ENCODE data around the gene NOA1. TPM values are rescaled to one million over a fixed set of nuclear protein-coding genes. Genes with fewer than 3 reads are reported as not detected.

NOA1 gene
- total RNA-seq, 2 experiments from 2014 or later, result 21.7 to 24.7 TPM

DNA sequence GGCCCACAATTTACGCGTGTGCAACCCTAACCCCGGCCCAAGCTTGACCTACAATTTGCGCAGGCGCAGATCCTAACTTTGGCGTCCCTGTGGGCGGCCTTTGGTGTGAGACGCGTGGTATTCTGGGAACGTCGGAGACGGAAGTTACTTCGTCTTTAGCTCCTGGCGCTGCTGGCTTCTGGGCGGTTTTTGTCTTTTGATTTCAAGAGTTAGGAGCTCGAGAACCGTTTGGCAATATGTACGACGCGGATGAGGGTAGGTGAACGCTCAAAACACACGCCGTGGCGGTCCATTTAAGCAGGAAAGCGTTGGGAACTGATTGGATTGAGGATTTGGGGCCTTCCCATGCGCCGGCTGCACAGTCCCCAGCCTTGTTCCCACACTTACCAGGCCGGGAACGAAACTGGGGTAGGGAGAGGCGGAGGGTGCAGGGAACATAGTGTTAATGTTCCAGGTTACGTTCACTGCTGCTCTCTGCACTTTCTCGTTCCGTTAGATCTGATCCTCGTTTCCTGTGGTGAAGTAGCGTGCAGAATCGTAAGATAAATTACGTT is 1.4 kb upstream of the NOA1 start, which contains the start of gene POLR2B:
Gene POLR2B (plus strand): TSS at position 147 of the 554 bp plus-strand sequence. CDS start 90 bp downstream, at position 237.
- Mint-ChIP-seq H3K36me3 (ENCODE audit: low read depth) (peaks cover 47% of the 10 kb centered on the region), H3K27ac (peak within 1 kb of the TSS; percentile 98)

DNA sequence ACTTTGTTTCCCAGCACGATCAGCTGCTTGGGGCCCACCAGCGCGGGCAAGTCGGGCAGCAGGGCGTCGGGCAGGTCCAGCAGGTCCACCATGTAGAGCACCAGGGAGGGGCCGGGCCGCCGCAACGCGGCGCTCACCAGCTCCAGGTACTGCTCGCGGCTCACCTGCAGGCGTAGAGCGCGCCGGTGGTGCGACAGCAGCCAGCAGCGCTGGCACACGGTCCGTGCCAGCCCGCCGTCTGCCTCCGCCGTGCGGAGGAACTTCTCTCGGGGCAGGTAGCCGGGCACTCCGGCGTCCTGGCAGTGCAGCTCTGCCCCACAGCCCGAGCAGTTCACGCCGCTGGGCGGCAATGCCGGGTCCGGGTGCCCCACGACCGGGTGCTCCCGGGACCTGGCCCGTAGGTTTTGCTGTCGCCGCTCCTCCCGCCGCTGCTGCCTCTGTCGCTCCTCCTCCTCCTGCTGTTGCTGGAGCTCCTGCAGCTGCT is 527 bp downstream of the NOA1 start:
- peaks cover 14% of the 10 kb centered on the region for H3K9me3 Mint-ChIP-seq
- CTCF ChIA-PET, result interaction anchor here (1.1 to 2.8 kb wide), 6 partner anchors 11 to 540 kb away, joined by 4 to 10 read pairs (median 5); partner anchors contain the start of genes PAICS, PPAT and REST

More for the DNA sequence above, 1.4 kb upstream of the NOA1 start, which contains the start of gene POLR2B:
- H3K4me3 Mint-ChIP-seq, result peak within 1 kb of the TSS; percentile 99
- peaks cover 46% of the 10 kb centered on the region for H3K4me1 Mint-ChIP-seq
- H3K9me3 Mint-ChIP-seq, result peaks cover under 1% of the 10 kb centered on the region
- ChIA-PET CTCF (interaction anchor here (0.8 to 2.8 kb wide), 4 partner anchors 12 to 542 kb away, joined by 3 to 10 read pairs (median 6); partner anchors contain the start of genes PAICS, PPAT and REST), POLR2A (interaction anchor here (1.0 to 2.2 kb wide), 3 partner anchors 13 to 592 kb away, joined by 3 to 18 read pairs (median 6); partner anchors contain the start of genes AASDH and REST)
- no peaks in the 10 kb centered on the region for H3K27me3 Mint-ChIP-seq
- DNase-seq, result peak; percentile 93

DNA sequence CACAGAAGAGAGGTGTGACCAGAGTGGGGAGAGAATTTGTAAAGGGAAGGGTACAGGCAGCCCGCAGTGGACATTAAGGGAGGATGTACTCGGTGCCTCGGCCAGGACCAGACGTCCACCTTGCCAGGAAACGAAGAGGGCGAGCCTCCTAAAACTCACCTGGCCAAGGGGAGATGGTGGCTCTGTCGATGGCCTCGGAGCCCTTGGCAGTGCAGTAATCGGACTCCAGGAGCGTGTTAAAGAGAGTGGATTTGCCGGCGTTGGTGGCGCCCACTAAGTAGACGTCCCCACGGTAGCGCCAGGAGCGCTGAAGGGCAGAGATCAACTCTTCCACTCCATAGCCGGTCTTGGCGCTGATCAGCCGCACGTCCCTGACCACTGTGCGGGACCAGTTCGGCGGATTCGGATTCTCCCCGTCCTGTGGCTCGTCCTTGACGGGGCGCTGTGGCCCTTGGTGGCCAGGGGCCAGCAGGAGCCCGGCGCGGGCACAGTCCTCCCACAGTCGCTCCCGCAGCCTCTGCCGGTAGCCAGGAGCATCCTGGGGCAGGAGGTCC is 1.0 kb downstream of the NOA1 start:
- peaks cover 49% of the 10 kb centered on the region for H3K4me1 Mint-ChIP-seq

More for the DNA sequence above, 527 bp downstream of the NOA1 start:
- Mint-ChIP-seq H3K4me3 (peak overlapping the region; percentile 99), H3K36me3 (ENCODE audit: low read depth) (peaks cover 59% of the 10 kb centered on the region), H3K27me3 (no peaks in the 10 kb centered on the region), H3K27ac (peak overlapping the region; percentile 98), H3K4me1 (peaks cover 52% of the 10 kb centered on the region)
- DNase-seq, result peak; percentile 49
- POLR2A ChIA-PET, result interaction anchor here (1.3 to 2.2 kb wide), 2 partner anchors 11 to 69 kb away, joined by 3 to 18 read pairs; partner anchors contain the start of gene REST

DNA sequence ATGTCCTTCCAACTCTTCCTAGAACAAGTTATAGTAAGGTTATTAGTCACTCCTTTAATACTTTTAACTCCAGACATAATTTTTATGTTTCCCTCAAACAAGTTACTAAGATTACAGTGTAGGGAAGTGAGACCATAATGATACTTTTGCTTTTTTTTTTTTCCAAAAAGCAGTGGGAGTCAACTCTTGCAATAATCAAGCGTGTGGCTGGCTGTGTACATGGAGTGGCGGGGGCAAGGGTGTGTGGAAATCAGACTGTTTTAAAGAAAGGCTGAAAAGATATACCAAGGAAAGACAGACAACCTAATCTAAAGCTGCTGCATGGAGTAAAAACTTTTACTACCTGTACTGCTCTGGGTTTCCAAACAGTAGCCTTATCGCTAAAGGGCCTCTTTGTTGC is 4.1 kb downstream of the NOA1 start:
- no peak for DNase-seq
- Mint-ChIP-seq H3K4me3 (no peak overlapping the region), H3K4me1 (peaks cover 35% of the 10 kb centered on the region), H3K36me3 (ENCODE audit: low read depth) (peaks cover 59% of the 10 kb centered on the region), H3K9me3 (peaks cover 14% of the 10 kb centered on the region), H3K27ac (no peak overlapping the region), H3K27me3 (no peaks in the 10 kb centered on the region)
- POLR2A ChIA-PET, result no interaction called here
- CTCF ChIA-PET, result interaction anchor here (0.7 kb wide), 1 partner anchor 54 kb away, joined by 4 read pairs; no protein-coding TSS in a partner anchor

More for the DNA sequence above, 1.0 kb downstream of the NOA1 start:
- POLR2A ChIA-PET, result no interaction called here
- H3K36me3 Mint-ChIP-seq (ENCODE audit: low read depth), result peaks cover 57% of the 10 kb centered on the region
- peaks cover 14% of the 10 kb centered on the region for H3K9me3 Mint-ChIP-seq
- H3K27me3 Mint-ChIP-seq, result no peaks in the 10 kb centered on the region
- H3K27ac Mint-ChIP-seq, result peak overlapping the region; percentile 81
- CTCF ChIA-PET, result interaction anchor here (1.6 to 2.8 kb wide), 4 partner anchors 11 to 540 kb away, joined by 4 to 10 read pairs (median 6); partner anchors contain the start of genes PAICS, PPAT and REST
- DNase-seq, result no peak
- H3K4me3 Mint-ChIP-seq, result peak overlapping the region; percentile 99

DNA sequence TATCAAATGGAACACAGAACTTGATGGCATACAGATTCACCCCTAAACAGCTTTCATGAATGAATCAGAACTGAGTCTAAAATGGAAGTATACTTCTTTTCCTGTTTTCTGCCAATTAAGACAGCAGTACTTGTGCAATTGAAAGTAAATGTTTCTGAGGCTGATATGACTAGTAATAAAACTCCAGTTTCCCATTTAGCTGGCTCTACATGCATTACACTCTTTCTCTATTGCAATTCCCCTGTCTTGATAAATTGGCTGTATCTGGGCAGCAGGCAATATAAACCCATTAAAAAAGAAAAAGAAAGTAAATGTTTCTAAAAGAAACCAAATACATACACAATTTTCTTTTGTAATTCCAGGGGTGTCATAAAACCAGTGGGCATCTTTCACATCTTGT is 4.6 kb downstream of the NOA1 start:
- peaks cover 59% of the 10 kb centered on the region for H3K36me3 Mint-ChIP-seq (ENCODE audit: low read depth)

DNA sequence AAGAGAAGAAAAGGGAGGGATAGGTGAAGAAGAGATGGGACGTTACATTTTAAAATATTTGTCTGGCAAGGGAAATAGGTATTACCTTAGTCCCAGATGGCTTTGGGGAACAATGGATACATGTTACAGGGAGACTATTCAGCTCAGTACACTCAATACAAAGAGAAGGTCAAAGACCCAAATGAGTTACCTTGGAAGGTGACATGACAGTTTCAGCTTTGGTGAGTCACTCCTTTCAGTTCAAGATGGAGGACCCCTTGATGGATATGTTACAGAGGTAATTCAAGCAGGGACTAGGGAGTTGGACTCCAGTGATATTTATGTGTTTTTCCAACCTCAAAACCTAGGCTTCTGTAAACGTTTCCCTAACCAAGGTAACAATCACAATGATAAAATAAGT is 5.0 kb downstream of the NOA1 start:
- no peak overlapping the region for H3K4me3 Mint-ChIP-seq

More for the DNA sequence above, 4.6 kb downstream of the NOA1 start:
- POLR2A ChIA-PET, result no interaction called here
- Mint-ChIP-seq H3K9me3 (peaks cover 14% of the 10 kb centered on the region), H3K27ac (no peak overlapping the region), H3K4me1 (peaks cover 35% of the 10 kb centered on the region), H3K27me3 (no peaks in the 10 kb centered on the region), H3K4me3 (no peak overlapping the region)
- no peak for DNase-seq
- CTCF ChIA-PET, result interaction anchor here (2.2 kb wide), 1 partner anchor 12 kb away, joined by 6 read pairs; no protein-coding TSS in a partner anchor

DNA sequence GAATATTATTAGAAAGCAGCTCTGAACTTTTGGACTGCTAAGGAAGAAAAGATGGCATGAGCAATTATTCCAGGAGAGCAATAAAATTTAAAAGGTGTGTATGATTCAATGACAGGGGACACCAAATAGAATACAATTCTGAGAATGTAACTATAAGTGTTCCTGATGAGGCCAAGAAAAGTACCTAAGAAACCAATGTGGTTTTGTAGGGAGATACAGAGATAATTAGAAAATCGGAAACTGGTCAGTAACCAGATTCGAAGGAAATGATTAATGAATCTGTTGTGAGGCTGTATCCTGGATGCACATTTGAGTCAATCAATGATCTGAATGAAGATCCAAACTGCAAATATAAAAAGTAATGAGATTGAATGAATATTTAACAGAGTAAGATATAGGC is 6.0 kb downstream of the NOA1 start:
- no peaks in the 10 kb centered on the region for H3K27me3 Mint-ChIP-seq
- H3K36me3 Mint-ChIP-seq (ENCODE audit: low read depth), result peaks cover 57% of the 10 kb centered on the region
- peaks cover 35% of the 10 kb centered on the region for H3K4me1 Mint-ChIP-seq
- no peak overlapping the region for H3K4me3 Mint-ChIP-seq
- CTCF ChIA-PET, result interaction anchor here (0.9 to 2.2 kb wide), 2 partner anchors 11 to 14 kb away, joined by 3 to 6 read pairs; no protein-coding TSS in a partner anchor
- POLR2A ChIA-PET, result no interaction called here
- H3K9me3 Mint-ChIP-seq, result peaks cover 14% of the 10 kb centered on the region
- no peak overlapping the region for H3K27ac Mint-ChIP-seq
- DNase-seq, result no peak

More for the DNA sequence above, 5.0 kb downstream of the NOA1 start:
- peaks cover 56% of the 10 kb centered on the region for H3K36me3 Mint-ChIP-seq (ENCODE audit: low read depth)
- H3K27me3 Mint-ChIP-seq, result no peaks in the 10 kb centered on the region
- peaks cover 35% of the 10 kb centered on the region for H3K4me1 Mint-ChIP-seq
- POLR2A ChIA-PET, result no interaction called here
- no peak overlapping the region for H3K27ac Mint-ChIP-seq
- CTCF ChIA-PET, result interaction anchor here (0.9 to 2.2 kb wide), 2 partner anchors 12 to 13 kb away, joined by 3 to 6 read pairs; no protein-coding TSS in a partner anchor
- no peak for DNase-seq
- H3K9me3 Mint-ChIP-seq, result peaks cover 14% of the 10 kb centered on the region

DNA sequence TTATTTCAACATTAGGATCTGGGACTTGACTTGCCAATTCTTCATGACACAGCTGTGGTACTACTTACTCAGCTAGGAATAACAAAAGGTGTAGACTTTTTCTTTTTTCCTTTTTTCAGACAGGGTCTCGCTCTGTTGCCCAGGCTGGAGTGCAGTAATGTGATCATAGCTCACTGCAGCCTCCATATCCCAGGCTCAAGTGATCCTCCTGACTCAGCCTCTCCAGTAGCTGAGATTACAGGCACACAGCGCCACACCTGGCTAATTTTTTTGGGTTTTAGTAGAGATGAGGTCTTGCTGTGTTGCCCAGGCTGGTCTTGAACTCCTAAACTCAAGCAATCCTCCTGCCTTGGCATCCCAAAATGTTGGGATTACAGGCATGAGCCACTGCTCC is 16.3 kb downstream of the NOA1 start:
- Mint-ChIP-seq H3K27ac (no peak overlapping the region), H3K27me3 (no peaks in the 10 kb centered on the region), H3K4me1 (no peaks in the 10 kb centered on the region), H3K9me3 (no peaks in the 10 kb centered on the region), H3K4me3 (no peak overlapping the region), H3K36me3 (ENCODE audit: low read depth) (peaks cover 29% of the 10 kb centered on the region)
- ChIA-PET CTCF (interaction anchor here (0.6 to 2.2 kb wide), 4 partner anchors 11 to 52 kb away, joined by 3 to 6 read pairs (median 5); no protein-coding TSS in a partner anchor), POLR2A (no interaction called here)
- DNase-seq, result no peak

DNA sequence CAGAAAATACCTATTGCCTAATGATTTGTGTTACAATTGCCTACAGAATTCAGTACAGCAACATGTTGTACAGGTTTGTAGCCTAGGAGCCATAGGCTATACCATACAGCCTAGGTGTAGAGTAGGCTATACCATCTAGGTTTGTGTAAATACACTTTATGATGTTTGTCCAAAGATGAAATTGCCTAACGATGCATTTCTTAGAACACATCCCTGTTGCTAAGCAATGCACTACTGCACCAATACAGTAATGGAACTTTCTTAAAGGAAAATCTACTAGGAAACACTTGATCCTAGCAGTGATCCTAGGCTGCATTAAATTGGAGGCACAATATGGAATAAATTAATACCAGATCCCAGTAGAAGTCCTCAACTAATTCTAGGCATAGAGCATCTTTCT is 18.3 kb downstream of the NOA1 start:
- Mint-ChIP-seq H3K4me1 (no peaks in the 10 kb centered on the region), H3K36me3 (ENCODE audit: low read depth) (peaks cover 15% of the 10 kb centered on the region), H3K9me3 (no peaks in the 10 kb centered on the region), H3K27me3 (no peaks in the 10 kb centered on the region), H3K27ac (no peak overlapping the region), H3K4me3 (no peak overlapping the region)
- DNase-seq, result no peak
- POLR2A ChIA-PET, result no interaction called here
- CTCF ChIA-PET, result interaction anchor here (1.2 to 1.4 kb wide), 2 partner anchors 10 to 18 kb away, joined by 3 to 5 read pairs; partner anchors contain the start of gene NOA1

DNA sequence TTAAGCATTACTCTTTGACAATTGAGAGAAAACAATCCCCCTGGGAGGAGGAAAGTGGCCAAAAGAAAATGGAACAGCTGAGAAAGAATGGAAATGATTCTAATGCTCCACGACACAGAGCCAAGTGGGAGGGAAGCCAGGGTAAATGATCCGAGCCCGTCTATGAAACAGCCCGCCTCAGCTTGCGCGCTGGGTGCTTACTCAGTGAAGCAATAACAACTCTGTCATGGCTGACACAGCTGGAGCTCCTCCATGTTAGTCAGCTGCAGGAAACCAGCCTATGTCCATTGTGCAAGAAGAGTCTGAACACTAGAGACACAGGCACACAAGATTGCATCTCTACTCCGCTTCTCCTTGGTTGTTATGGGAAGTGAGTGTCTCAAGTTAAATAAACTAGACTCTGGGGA is 19.3 kb downstream of the NOA1 start:
- no peak overlapping the region for H3K4me3 Mint-ChIP-seq
- H3K9me3 Mint-ChIP-seq, result no peaks in the 10 kb centered on the region
- ChIA-PET CTCF (no interaction called here), POLR2A (no interaction called here)
- H3K27me3 Mint-ChIP-seq, result no peaks in the 10 kb centered on the region
- no peaks in the 10 kb centered on the region for H3K4me1 Mint-ChIP-seq
- H3K27ac Mint-ChIP-seq, result no peak overlapping the region
- no peak for DNase-seq
- H3K36me3 Mint-ChIP-seq (ENCODE audit: low read depth), result peaks cover 11% of the 10 kb centered on the region

DNA sequence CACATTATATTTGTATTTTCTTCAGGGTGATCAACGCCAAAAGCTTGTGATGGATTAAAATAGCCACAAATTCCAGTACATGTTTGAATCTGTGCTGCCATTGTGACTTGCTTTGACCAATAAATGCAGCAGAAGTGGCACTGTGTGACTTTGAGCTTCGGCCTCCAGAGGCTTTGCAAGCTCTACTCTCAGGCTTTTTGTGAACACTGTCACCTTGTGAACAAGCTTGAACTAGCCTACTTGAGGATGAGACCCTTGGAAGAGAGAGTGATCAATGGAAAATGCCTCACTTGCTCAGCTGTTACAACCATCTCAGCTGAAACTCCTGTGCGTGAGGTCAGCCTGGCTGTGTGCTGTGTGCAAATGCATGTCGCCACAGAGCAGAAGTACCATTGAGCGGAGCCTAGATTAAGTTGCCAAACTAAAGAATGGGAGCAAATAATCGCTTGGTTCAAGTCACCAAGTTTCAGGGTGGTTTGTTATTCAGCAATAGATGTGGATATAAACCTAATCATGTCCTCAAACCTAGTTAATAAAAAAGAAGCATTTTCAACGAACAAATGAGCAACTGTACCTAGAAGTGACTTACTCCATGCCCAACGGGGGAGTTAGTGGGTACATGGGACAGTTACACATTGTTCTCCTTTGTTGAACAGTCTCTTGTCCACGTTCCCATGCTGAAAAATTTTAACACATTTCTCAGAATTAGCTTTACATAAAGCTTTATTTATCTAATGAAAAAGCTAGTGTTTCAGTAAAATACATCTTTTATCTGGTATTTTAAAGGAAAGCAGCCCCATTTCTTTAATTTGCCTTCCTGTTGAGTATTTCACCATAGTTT is 23.5 kb downstream of the NOA1 start:
- no peaks in the 10 kb centered on the region for H3K4me1 Mint-ChIP-seq
- DNase-seq, result no peak
- H3K27me3 Mint-ChIP-seq, result no peaks in the 10 kb centered on the region
- H3K4me3 Mint-ChIP-seq, result no peak overlapping the region
- H3K36me3 Mint-ChIP-seq (ENCODE audit: low read depth), result no peaks in the 10 kb centered on the region
- POLR2A ChIA-PET, result no interaction called here
- CTCF ChIA-PET, result interaction anchor here (0.5 to 0.6 kb wide), 2 partner anchors 19 to 1582 kb away, joined by 3 read pairs; no protein-coding TSS in a partner anchor
- H3K27ac Mint-ChIP-seq, result no peak overlapping the region
- H3K9me3 Mint-ChIP-seq, result no peaks in the 10 kb centered on the region

DNA sequence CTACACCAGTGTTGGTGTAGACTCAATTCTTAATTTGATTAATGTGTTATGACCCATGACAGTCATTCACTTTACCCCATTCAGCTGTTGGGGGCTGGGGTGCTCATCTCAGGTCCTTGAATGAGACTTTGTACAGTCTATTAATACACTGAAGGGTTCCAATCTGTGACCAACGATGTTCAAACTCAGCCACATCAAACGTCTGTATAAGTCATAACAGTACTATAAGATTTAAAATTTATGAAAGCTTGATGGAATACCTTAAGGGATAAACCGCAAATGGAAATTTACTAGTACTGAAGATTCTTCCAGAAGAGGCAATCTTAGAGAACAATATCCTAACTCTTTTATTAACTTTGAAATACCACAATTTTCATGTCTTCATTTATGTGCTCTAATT is 36.0 kb downstream of the NOA1 start:
- ChIA-PET POLR2A (interaction anchor here (0.6 kb wide), 1 partner anchor 14 kb away, joined by 5 read pairs; no protein-coding TSS in a partner anchor), CTCF (interaction anchor here (0.8 kb wide), 1 partner anchor 61 kb away, joined by 3 read pairs; no protein-coding TSS in a partner anchor)
- Mint-ChIP-seq H3K36me3 (ENCODE audit: low read depth) (peaks cover 13% of the 10 kb centered on the region), H3K9me3 (no peaks in the 10 kb centered on the region), H3K4me3 (no peak overlapping the region), H3K4me1 (no peaks in the 10 kb centered on the region), H3K27ac (no peak overlapping the region), H3K27me3 (no peaks in the 10 kb centered on the region)
- DNase-seq, result no peak

All from activated CD4-positive, alpha-beta T cell treated with anti-CD3 and anti-CD28 coated beads, Interleukin-2, amount 10 ng/mL, durations not matched to agents 7 days and 5 days (primary cell).